Spleen (tissue), 11 donors: ENCODE results near the gene NAA30. TPM values are rescaled to one million over a fixed set of nuclear protein-coding genes. Genes with fewer than 3 reads are reported as not detected.

ENCODE experiments used
- DNase-seq: peaks from one replicate; pipeline ENCODE4 v3.0.0-alpha.2; 2020
- H3K27ac ChIP-seq, 8 donors: fragments of 200-600 bp; sonication (generic) in 7 of 8; 1 replicate in 4 of 8; 2 replicates in 4 of 8; pipeline versions ENCODE4 v1.5.0 to v1.8.0; 2016 to 2021; ENCODE audit warnings: inconsistent platforms in 4 of 8, mild to moderate bottlenecking in 4 of 8, moderate library complexity in 1 of 8
- H3K27me3 ChIP-seq, 7 donors: fragments of 200-600 bp; sonication (generic) in 6 of 7; replicated peaks in 1 of 7; 1 replicate in 4 of 7; 2 replicates in 3 of 7; pipeline versions ENCODE4 v1.5.0 to v1.8.0; 2016 to 2021; ENCODE audit warnings: inconsistent platforms in 3 of 7, mild to moderate bottlenecking in 1 of 7
- H3K36me3 ChIP-seq, 6 donors: fragments of 200-600 bp; sonication (generic) in 5 of 6; 1 replicate in 4 of 6; 2 replicates in 2 of 6; pipeline versions ENCODE4 v1.5.0 to v1.8.0; 2016 to 2021; ENCODE audit warnings: inconsistent platforms in 2 of 6
- H3K4me1 ChIP-seq, 6 donors: fragments of 200-600 bp; sonication (generic) in 5 of 6; 1 replicate in 3 of 6; 2 replicates in 3 of 6; pipeline versions ENCODE4 v1.5.0 to v1.8.0; 2016 to 2021; ENCODE audit warnings: inconsistent platforms in 3 of 6
- H3K4me3 ChIP-seq, 8 donors: fragments of 200-600 bp; sonication (generic) in 7 of 8; 1 replicate in 4 of 8; 2 replicates in 4 of 8; pipeline versions ENCODE4 v1.5.0 to v1.8.0; 2016 to 2021; ENCODE audit warnings: inconsistent platforms in 4 of 8, mild to moderate bottlenecking in 4 of 8, moderate library complexity in 2 of 8
- H3K9me3 ChIP-seq, 8 donors: fragments of 200-600 bp; sonication (generic) in 7 of 8; 1 replicate in 4 of 8; 2 replicates in 4 of 8; pipeline versions ENCODE4 v1.5.0 to v1.8.0; 2016 to 2021; ENCODE audit warnings: inconsistent platforms in 4 of 8
- CTCF ChIP-seq, 11 experiments: fragments of 200-600 bp in 7 of 11; fragments of 450-650 bp in 4 of 11; sonication (generic) in 4 of 11; IDR thresholded peaks in 8 of 11; conservative IDR thresholded peaks in 3 of 11; 1 replicate in 7 of 11; 2 replicates in 4 of 11; pipeline versions ENCODE4 v1.4.0 to v1.8.0; 2016 to 2021; ENCODE audit warnings: antibody characterized with exemption in 11 of 11, inconsistent platforms in 4 of 11, mild to moderate bottlenecking in 1 of 11
- POLR2A ChIP-seq, 3 donors: fragments of 450-650 bp; IDR thresholded peaks; one replicate each; pipeline ENCODE4 v1.5.1; 2017; ENCODE audit warnings: antibody characterized with exemption in 3 of 3, mild to moderate bottlenecking in 1 of 3
- POLR2AphosphoS5 ChIP-seq, 3 donors: sonication (generic); formaldehyde crosslinking; IDR thresholded peaks; one replicate each; pipeline ENCODE4 v1.5.1; 2017; ENCODE audit warnings: antibody characterized with exemption in 3 of 3
- WGBS, 5 donors: extraction: QIAGEN DNeasy Blood & Tissue Kit in 3 of 5; methylation state at CpG; one replicate each; pipeline versions ENCODE4 v1.1.5 to v1.1.7; 2013 to 2018; 5-methylcytosine and 5-hydroxymethylcytosine counted together
- intact Hi-C: fragments of 100-400 bp; cut with DNase I; formaldehyde crosslinking; loops from one replicate; pipeline ENCODE4 v1.15.0; 2023; ENCODE audit warnings: low total_unique reads
- polyA plus RNA-seq, 3 donors: library from polyadenylated mRNA; stranded (reverse); fragments of 200-250 nt; gene quantifications; one replicate each; pipeline ENCODE4 v1.2.1, GENCODE V29; 2013
- total RNA-seq, 7 donors: library from RNA; depleted of rRNA in 3 of 7; stranded (reverse); fragments of >200 nt in 3 of 7; fragmentation: NEBNext Ultra II Directional in 4 of 7; extraction: Animal tissue kit (Norgen Biotek cat#: 25700) in 4 of 7; gene quantifications; one replicate each; pipeline versions ENCODE4 v1.1.0 to v1.2.1, GENCODE V29; 2016 to 2021
- donor health status: healthy with polysubstance abuse.
- donor health status: DM: no; HTN: no; CAD: no; lungs with moderate emphysema.
- donor health status: DM: no; HTN: no; CAD: no.
- donor health status: Bipolar disorder and iron deficiency.
- donor health status: healthy.
- donor health status: DM: no; HTN: no; CAD: no.
- donor health status: DM: yes; HTN: yes; CAD: no.

NAA30 gene
- total and polyA plus RNA-seq, 10 donors = 2.8 to 24.4 (median 16.2) TPM

DNA sequence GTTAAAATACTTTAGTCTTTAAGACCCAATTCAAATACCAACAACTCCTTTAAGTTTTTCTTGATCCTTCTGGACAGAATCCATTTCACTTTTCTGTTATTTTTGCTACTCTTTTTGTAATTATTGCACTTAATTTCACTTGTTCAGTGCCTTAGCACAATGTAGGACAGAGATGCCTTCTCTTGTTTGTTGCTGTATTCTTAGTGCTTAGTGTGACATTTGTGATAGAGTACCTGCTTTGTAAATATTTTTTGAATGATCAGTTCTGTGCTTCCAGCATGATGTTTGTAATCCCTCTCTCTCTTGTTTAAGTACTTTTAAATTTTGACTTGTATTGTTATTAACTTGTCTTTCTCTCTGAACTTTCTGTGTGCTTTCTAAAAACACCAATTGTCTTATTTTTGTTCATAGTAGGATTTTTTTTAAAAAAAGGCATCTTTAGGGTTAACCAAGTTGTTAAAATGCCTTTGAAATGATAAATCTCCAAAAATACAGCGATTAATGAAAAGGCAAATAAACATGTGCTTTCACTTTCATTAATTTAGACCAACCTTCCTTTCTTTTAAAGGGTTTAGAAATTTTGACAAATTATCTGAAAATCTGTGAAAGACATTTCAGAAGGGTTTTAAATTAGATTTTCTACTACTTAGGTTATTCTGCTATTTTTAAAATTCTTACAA, 11.9 kb downstream of the NAA30 start:
- no peaks in the 10 kb centered on the region for H3K27me3 ChIP-seq
- intact Hi-C loops = no loop called here
- no peak for DNase-seq
- H3K36me3 ChIP-seq = peaks cover 0 to 77% (median 9%) of the 10 kb centered on the region in 6 donors
- 50 to 66% (median 55%) methylated on average over 1 of the region's 1 CpG for WGBS, 5 donors
- H3K4me3 ChIP-seq = peak overlapping the region in 4 of 8 donors; percentile 19 to 49 (median 27)
- TF ChIP-seq POLR2A (IDR thresholded peaks at IDR 0.05) (no peak), CTCF (IDR thresholded peaks at IDR 0.05 in 8 of 11, conservative IDR thresholded peaks at IDR 0.05 in 3 of 11) (no peak), POLR2AphosphoS5 (IDR thresholded peaks at IDR 0.05) (no peak)
- no peaks in the 10 kb centered on the region for H3K9me3 ChIP-seq
- peak overlapping the region in 7 of 8 donors; percentile 7 to 70 (median 49) for H3K27ac ChIP-seq
- peaks cover 0 to 44% (median 15%) of the 10 kb centered on the region in 6 donors for H3K4me1 ChIP-seq

DNA sequence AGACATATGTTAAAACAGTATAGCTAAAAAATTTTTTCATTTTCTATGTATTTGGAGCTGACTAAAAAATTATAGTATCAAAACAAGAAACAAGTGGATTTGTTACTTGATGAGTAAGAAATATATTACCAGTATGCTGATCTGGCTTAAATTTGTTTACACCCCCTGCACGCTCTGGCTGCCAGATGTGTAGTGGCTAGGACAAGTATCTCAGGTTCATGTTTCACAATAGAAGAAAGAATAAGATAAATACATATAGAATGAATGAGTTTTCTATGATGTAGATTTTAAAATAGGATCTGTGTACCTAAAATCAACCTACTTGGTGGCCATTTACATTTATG, 13.1 kb downstream of the NAA30 start:
- intact Hi-C loops = no loop called here
- TF ChIP-seq POLR2AphosphoS5 (IDR thresholded peaks at IDR 0.05) (no peak), POLR2A (IDR thresholded peaks at IDR 0.05) (no peak), CTCF (IDR thresholded peaks at IDR 0.05 in 8 of 11, conservative IDR thresholded peaks at IDR 0.05 in 3 of 11) (no peak)
- H3K9me3 ChIP-seq = no peaks in the 10 kb centered on the region
- peaks cover 0 to 44% (median 15%) of the 10 kb centered on the region in 6 donors for H3K4me1 ChIP-seq
- peak overlapping the region in 4 of 8 donors; percentile 21 to 70 (median 56) for H3K27ac ChIP-seq
- peaks cover 0 to 77% (median 13%) of the 10 kb centered on the region in 6 donors for H3K36me3 ChIP-seq
- no peaks in the 10 kb centered on the region for H3K27me3 ChIP-seq
- DNase-seq = no peak
- WGBS, 5 donors = 92 to 98% (median 96%) methylated on average over 1 of the region's 1 CpG
- H3K4me3 ChIP-seq = peak overlapping the region in 2 of 8 donors; percentile 19 to 29

DNA sequence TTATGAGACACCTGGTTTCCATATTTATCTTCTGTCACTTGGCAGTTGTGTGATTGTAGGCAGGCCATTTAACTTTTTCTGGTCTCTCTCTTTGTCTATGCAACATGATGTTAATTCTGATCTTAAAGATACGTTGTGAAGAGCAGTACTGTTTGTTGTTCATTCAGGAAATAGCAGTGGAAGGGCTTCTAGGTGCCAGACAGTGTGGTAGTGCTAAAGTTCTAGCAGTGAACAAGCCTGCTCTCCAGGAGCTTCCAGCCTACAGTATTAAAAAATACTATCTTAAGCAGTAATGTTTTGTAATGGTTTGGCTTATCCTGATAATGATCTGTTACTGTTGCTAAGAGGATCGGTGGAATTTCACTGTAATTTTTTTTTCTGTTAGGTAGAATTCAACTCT, 15.2 kb downstream of the NAA30 start:
- intact Hi-C loops = no loop called here
- H3K27me3 ChIP-seq = no peaks in the 10 kb centered on the region
- H3K4me1 ChIP-seq = peaks cover 0 to 29% (median 13%) of the 10 kb centered on the region in 6 donors
- no peaks in the 10 kb centered on the region for H3K9me3 ChIP-seq
- WGBS, 5 donors = 82 to 88% (median 84%) methylated on average over 2 of the region's 2 CpGs
- TF ChIP-seq CTCF (IDR thresholded peaks at IDR 0.05 in 8 of 11, conservative IDR thresholded peaks at IDR 0.05 in 3 of 11) (no peak), POLR2AphosphoS5 (IDR thresholded peaks at IDR 0.05) (no peak), POLR2A (IDR thresholded peaks at IDR 0.05) (no peak)
- H3K36me3 ChIP-seq = peaks cover 0 to 76% (median 23%) of the 10 kb centered on the region in 6 donors
- no peak overlapping the region for H3K27ac ChIP-seq
- DNase-seq = no peak
- no peak overlapping the region for H3K4me3 ChIP-seq

GRCh38 chr14:57408037-57408436, 17.7 kb downstream of the NAA30 start:
- 93 to 99% (median 96%) methylated on average over 2 of the region's 2 CpGs for WGBS, 5 donors

More at GRCh38 chr14:57408037-57408436, 17.7 kb downstream of the NAA30 start:
- H3K27me3 ChIP-seq = no peaks in the 10 kb centered on the region
- H3K4me1 ChIP-seq = peaks cover 0 to 7% (median 0%) of the 10 kb centered on the region in 6 donors
- H3K36me3 ChIP-seq = peaks cover 0 to 89% (median 29%) of the 10 kb centered on the region in 6 donors
- no peaks in the 10 kb centered on the region for H3K9me3 ChIP-seq
- intact Hi-C loops = no loop called here
- no peak overlapping the region for H3K4me3 ChIP-seq
- no peak for DNase-seq
- H3K27ac ChIP-seq = no peak overlapping the region
- TF ChIP-seq CTCF (IDR thresholded peaks at IDR 0.05 in 8 of 11, conservative IDR thresholded peaks at IDR 0.05 in 3 of 11) = no peak
- no peak for TF ChIP-seq POLR2AphosphoS5 (IDR thresholded peaks at IDR 0.05)
- no peak for TF ChIP-seq POLR2A (IDR thresholded peaks at IDR 0.05)
